Measurements from ENCODE around the gene KRTAP5-3.
A peak's percentile ranks its signal among the peaks of the same experiment; 100 is the strongest.

The KRTAP5-3 gene

DNA sequence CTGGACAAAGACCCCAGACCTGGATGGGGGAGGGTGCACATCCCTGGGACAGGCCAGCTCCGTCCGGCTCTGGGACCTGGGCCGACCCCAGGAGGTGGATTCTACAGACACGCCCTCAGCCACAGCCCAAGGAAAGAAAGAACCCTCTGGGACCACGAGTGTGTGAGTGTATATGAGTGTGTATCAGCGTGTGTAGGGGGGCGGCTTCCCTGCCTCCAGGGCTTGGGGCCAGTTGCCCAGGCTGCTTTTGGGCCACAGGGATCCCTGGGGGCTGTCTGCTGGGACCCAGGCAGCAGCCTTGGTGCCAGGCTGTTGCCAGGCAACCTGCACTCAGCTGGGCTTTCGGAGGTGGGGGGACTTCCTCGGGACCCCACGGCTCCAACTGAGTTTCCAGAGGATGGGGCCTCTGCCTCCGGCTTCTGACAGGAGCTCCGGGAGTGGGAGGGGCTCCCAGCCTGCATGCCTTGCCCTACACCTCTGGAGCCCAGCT is 45.1 kb downstream of the KRTAP5-3 start:
- no peak for DNase-seq

DNA sequence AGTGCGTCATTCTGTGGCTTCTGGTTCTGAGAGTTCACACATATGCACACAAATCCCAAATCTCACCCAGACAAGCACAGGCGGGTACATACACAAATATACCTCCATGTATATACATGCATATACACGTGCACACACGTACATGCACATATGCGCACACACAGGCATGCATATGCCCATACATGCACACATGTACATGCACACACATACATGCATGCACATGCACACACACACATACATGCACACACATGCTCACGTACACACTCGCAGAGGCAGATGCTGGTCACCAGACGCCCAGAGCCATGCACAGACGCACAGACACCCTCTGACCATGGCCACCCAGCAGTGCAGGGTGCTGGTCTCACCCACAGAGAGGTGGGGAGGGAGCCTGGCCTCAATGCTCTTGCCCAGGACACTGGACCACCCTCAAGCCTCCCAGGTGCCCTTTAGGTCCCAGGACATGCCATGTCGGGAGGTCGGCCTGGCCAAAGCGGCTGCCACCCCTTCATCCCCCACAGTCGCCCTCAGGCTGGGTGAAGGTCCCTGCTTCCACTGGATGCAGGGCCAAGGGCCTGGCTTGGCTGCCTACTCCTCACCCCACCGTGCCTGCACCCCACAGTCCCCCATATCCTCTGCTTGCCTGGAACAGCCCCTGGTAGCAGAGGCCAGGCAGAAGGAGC is 45.7 kb downstream of the KRTAP5-3 start:
- DNase-seq = no peak

DNA sequence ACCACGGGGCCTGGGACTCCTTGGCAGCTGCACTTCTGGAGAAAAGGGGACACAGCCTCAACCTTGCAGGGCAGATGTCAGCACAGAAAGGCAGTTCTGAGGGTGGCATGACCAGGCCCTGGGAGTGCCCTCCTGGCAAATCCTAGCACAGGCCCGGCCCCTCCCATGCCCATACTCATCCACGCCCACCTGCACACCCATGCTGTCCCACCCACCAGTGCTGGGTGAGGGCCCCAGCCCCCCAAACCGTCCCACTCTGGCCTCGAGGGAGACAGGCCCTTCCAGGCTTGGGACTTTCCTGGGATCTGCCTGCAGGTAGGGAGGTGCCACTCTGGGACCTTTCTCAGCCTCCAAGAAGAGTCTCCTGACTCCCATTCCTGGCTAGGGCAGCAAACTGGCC is 46.3 kb downstream of the KRTAP5-3 start:
- no peak for DNase-seq

DNA sequence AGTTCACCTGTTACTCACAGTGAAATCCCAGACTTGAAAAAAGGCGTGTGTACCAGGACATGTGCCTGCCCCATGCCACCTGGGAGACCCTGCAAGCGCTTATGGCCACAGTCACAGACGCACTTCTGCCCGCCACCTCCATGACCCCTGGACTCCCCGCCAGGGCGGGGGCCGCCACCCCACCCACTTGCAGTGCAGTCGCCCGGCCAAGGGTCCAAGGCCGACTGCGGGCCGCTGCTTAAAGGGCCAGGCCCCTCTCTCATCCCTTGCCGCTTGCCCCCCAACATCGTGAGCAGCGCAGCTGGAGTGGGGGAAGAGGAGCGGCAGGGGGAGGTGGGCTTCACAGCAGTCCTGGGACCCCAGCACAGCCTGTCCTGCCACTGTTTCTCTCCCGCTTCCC is 47.0 kb downstream of the KRTAP5-3 start:
- no peak for DNase-seq

DNA sequence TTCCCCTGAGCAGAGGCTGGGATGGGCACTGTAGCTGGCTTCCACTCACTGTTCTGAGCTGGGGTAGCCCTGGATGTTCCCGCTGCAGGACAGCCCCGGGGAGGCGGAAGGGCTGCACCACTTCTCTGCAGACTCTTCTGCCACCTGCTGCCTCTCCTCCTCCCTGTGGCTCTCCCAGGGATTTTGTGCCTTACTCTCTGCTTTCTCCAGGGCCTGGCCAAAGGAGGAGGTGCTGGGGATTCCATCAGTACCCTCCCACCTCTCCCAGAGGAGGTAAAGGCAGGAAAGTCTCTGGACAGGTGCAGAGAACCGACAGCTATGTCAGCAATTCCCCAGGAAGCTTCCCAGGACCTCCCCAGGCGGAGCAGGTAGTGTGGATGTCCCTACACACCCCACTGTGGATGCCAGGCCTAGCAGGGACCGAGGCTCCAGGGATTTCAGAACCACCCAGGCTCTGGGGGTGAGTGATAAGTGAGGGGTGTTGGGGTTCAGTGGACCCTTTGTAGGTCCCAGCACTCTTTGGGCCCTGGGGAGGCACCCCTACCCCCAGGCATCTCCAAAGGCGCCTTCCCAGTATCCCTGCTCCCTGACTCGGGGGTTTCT is 47.5 kb downstream of the KRTAP5-3 start:
- DNase-seq = no peak

DNA sequence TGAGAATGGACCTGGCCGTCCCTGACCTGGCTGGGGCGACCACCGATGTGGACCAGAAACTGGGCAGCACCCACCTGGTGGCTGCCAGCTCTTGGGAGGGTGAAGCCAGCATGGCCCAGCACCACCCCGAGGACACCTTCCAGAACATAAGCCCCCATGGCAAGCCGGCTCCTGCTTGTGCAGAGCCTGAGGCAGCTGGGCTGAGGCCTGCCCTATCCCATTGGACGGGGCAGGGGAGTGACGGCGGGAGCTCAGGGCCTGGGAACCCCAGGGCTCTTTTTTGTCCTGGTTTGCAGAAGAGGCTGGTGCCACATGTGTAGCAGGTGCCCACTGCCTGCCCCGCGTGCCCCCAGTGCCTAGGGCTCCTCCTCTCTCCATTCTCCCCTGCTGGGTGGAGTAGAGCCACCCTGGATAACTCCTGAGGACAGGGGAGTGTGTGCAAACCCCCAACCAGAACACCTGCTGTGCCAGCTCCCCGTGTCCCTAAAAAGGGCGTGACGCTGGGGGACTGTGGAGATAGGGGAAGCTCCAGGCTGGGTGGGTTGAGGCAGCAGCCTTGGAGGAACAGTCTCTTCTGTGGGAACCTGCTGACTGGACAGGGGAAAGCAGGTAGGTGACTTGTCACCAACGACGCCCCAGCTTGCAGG is 48.1 kb downstream of the KRTAP5-3 start:
- no peak for DNase-seq

DNA sequence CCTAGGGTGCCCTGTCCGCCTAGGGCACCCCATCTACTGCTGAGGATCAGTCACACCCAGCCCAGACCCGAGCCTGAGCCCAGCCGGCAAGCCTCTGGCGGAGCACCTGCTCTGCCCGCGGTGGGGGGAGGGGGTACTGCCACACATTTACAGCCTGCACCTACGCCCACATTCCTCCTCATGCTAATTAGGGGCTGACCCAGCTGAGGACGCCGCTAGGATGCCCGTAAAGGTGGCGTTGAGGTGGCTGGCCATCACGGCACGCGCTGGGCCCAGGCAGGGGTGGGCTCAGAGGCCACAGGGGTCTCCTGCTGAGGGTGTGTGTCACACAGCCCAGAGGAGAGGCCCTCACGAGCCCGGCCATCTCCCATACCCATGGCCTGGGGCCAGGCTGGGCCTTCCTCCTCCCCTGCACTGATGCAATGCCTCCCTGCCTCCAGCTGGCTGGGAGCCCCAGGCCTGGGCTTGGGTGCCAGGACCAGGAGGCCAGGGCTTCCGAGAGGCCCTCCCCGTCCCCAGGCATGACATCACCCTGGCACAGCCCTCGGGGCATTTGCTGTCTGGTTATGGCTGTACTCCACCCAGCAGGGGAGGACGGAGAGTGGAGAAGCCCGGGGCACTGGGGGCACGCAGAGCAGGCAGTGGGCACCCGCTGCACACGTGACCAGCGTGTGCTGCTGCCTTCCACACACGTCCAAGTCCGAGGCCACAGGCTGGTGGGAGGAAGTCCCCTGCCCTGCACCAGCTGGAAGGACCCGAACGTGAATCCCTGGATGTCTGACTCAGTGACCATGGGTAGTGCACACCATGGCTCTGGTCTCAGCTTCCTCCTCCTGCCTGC is 48.9 kb downstream of the KRTAP5-3 start:
- peak; percentile 35 for DNase-seq

DNA sequence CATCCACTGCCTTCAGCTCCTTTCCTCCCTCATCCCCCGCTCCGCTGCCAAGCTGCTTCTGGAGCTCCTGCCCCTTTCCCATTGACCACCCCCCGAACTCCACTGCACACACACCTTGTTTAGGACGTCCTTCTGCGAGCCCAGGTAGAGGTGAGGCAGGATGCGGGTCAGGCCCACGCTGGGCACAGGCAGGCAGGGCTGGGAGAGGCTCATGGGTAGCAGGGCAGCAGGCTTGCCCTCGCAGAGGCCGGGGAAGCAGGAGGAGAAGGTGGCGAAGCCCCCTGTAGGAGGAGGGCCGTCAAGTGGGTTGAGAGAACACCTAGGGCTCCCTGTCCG is 49.5 kb downstream of the KRTAP5-3 start:
- no peak for DNase-seq

DNA sequence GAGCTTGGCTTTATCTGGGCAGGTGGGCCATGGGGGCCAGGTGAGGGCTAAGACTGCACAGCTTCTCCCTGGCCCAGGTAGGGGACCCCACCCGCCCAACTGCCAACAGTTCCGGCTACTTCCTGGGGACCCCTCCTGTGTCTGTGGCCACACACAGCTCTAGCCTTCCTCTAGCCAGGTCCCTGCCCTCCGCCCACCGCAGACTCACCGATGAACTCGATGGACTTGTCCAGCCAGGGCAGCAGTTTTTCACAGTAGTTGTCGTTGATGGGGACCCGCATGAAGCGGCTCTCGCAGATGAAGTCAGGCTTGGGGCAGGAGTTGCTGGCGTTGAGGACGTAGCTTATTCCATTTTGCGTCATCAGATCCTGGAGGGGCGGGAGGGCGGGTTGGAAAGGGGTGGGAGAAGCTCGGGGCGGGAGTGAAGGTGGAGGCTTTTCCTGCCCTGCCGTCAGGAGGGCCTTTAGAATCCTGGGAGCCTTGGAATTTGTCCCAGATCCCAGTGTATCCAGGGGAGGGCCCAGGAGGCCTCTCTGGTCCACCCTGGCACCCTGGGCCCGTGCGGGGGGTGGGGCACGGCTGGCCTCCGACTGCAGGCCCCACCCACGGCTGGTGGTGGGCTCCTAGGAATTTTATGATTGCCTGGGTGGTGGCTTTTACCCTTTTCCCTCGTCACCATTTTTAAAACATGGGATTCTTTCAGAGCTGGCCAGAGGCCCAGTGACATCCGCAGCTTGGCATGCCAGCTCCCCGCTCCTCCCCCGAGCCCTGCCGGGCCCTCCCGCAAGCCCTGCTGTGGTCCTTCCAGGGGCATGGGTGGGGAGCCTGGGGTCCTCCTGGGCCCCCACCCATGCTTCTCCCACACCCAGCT is 50.1 kb downstream of the KRTAP5-3 start:
- no peak for DNase-seq

All from GOT3 (cell line).